Colonic mucosa (tissue), 4 donors: ENCODE data around the gene CGRRF1. TPM values are rescaled to one million over a fixed set of nuclear protein-coding genes. Genes with fewer than 3 reads are reported as not detected.

Source experiments
- DNase-seq: peaks from one replicate; pipeline ENCODE4 v3.0.0-alpha.2; 2020
- H3K27ac ChIP-seq: fragments of 200-600 bp; one replicate; pipeline ENCODE4 v1.8.0; 2021
- H3K27me3 ChIP-seq: fragments of 200-600 bp; one replicate; pipeline ENCODE4 v1.8.0; 2021
- H3K36me3 ChIP-seq: fragments of 200-600 bp; one replicate; pipeline ENCODE4 v1.8.0; 2021
- H3K4me1 ChIP-seq: fragments of 200-600 bp; one replicate; pipeline ENCODE4 v1.8.0; 2021; ENCODE audit warnings: mild to moderate bottlenecking
- H3K4me3 ChIP-seq: fragments of 200-600 bp; one replicate; pipeline ENCODE4 v1.8.0; 2021
- H3K9ac ChIP-seq, 2 donors: one replicate each; pipeline ENCODE4 v1.7.0; 2013; ENCODE audit warnings: control low read depth in 2 of 2, low read depth in 2 of 2, low read length in 2 of 2
- H3K9me3 ChIP-seq: fragments of 200-600 bp; one replicate; pipeline ENCODE4 v1.8.0; 2021
- CTCF ChIP-seq: fragments of 200-600 bp; IDR thresholded peaks from one replicate; pipeline ENCODE4 v1.8.0; 2022; ENCODE audit warnings: antibody characterized with exemption, mild to moderate bottlenecking
- intact Hi-C: fragments of 100-400 bp; cut with DNase I; formaldehyde crosslinking; loops from one replicate; pipeline ENCODE4 v1.14.1; 2022
- total RNA-seq, 2 donors: library from RNA; stranded (reverse); fragmentation: NEBNext Ultra II Directional in 1 of 2; extraction: Animal tissue kit (Norgen Biotek cat#: 25700) in 1 of 2; gene quantifications; one replicate each; pipeline ENCODE4 v1.2.1, GENCODE V29; 2021
- donor health status: healthy.
- donor health status: DM: no; HTN: no; CAD: no.
- donor health status: DM: no; HTN: no; CAD: no.

The CGRRF1 gene
- total RNA-seq, 2 donors from 2014 or later: 13.2 to 21.3 TPM

GRCh38 chr14:54515670-54516069, 6.0 kb downstream of the CGRRF1 start:
- Histone ChIP-seq H3K9ac (no peak overlapping the region), H3K27ac (no peak overlapping the region), H3K9me3 (no peaks in the 10 kb centered on the region), H3K4me3 (no peak overlapping the region), H3K36me3 (no peaks in the 10 kb centered on the region), H3K4me1 (no peaks in the 10 kb centered on the region), H3K27me3 (no peaks in the 10 kb centered on the region)
- TF ChIP-seq CTCF: no peak
- intact Hi-C loops: no loop called here
- DNase-seq: no peak

GRCh38 chr14:54516709-54517108, 7.0 kb downstream of the CGRRF1 start:
- intact Hi-C loops: no loop called here
- Histone ChIP-seq H3K4me1 (no peaks in the 10 kb centered on the region), H3K27ac (no peak overlapping the region), H3K4me3 (no peak overlapping the region), H3K36me3 (no peaks in the 10 kb centered on the region), H3K27me3 (no peaks in the 10 kb centered on the region), H3K9me3 (no peaks in the 10 kb centered on the region), H3K9ac (no peak overlapping the region)
- DNase-seq: no peak
- TF ChIP-seq CTCF: no peak

- no peak for TF ChIP-seq CTCF
- Histone ChIP-seq H3K9ac (no peak overlapping the region), H3K9me3 (no peaks in the 10 kb centered on the region), H3K36me3 (no peaks in the 10 kb centered on the region), H3K4me1 (no peaks in the 10 kb centered on the region), H3K4me3 (no peak overlapping the region), H3K27me3 (no peaks in the 10 kb centered on the region), H3K27ac (no peak overlapping the region)
- DNase-seq: no peak
- intact Hi-C loops: no loop called here
These were observed 14.7 kb downstream of the CGRRF1 start for GRCh38 chr14:54524410-54524809.

GRCh38 chr14:54528973-54529372, 19.3 kb downstream of the CGRRF1 start:
- no peak for DNase-seq
- TF ChIP-seq CTCF: no peak
- H3K4me3 ChIP-seq: no peak overlapping the region
- H3K9ac ChIP-seq: no peak overlapping the region
- H3K27me3 ChIP-seq: no peaks in the 10 kb centered on the region
- no peak overlapping the region for H3K27ac ChIP-seq
- intact Hi-C loops: no loop called here
- peaks cover 4% of the 10 kb centered on the region for H3K4me1 ChIP-seq
- H3K9me3 ChIP-seq: no peaks in the 10 kb centered on the region
- no peaks in the 10 kb centered on the region for H3K36me3 ChIP-seq

GRCh38 chr14:54529811-54530210, 20.1 kb downstream of the CGRRF1 start:
- H3K27me3 ChIP-seq: no peaks in the 10 kb centered on the region
- H3K4me3 ChIP-seq: no peak overlapping the region
- H3K9me3 ChIP-seq: no peaks in the 10 kb centered on the region
- intact Hi-C loops: no loop called here
- TF ChIP-seq CTCF: no peak
- no peak overlapping the region for H3K9ac ChIP-seq
- H3K4me1 ChIP-seq: peaks cover 4% of the 10 kb centered on the region
- DNase-seq: peak; percentile 84
- no peaks in the 10 kb centered on the region for H3K36me3 ChIP-seq
- H3K27ac ChIP-seq: peak overlapping the region; percentile 1
